Liver (tissue), 9 donors: ENCODE measurements around the gene PARD3. TPM values are rescaled to one million over a fixed set of nuclear protein-coding genes. Genes with fewer than 3 reads are reported as not detected.

Experiments
- DNase-seq: peaks from one replicate; pipeline ENCODE4 v3.0.0-alpha.2; 2017; ENCODE audit warnings: low spot score
- H3K27ac ChIP-seq, 2 donors: one replicate each; pipeline ENCODE4 v1.7.0; 2013; ENCODE audit warnings: inconsistent platforms in 2 of 2, low read length in 2 of 2, control low read depth in 1 of 2, low read depth in 1 of 2, mild to moderate bottlenecking in 1 of 2
- H3K27me3 ChIP-seq, 4 donors: one replicate each; pipeline versions ENCODE4 v1.6.1 to v1.7.0; 2013; ENCODE audit warnings: low read length in 3 of 4, inconsistent platforms in 1 of 4, mild to moderate bottlenecking in 1 of 4, moderate library complexity in 1 of 4; ENCODE audit not compliant: control insufficient read depth in 4 of 4, insufficient read depth in 4 of 4
- H3K36me3 ChIP-seq, 4 donors: one replicate each; pipeline versions ENCODE4 v1.6.1 to v1.7.0; 2013; ENCODE audit warnings: low read length in 3 of 4, mild to moderate bottlenecking in 3 of 4, low read depth in 1 of 4, moderate library complexity in 1 of 4; ENCODE audit not compliant: control insufficient read depth in 4 of 4, insufficient read depth in 3 of 4
- H3K4me1 ChIP-seq, 4 donors: one replicate each; pipeline versions ENCODE4 v1.6.1 to v1.7.0; 2013; ENCODE audit warnings: low read length in 3 of 4, mild to moderate bottlenecking in 3 of 4, moderate library complexity in 1 of 4; ENCODE audit not compliant: control insufficient read depth in 4 of 4, insufficient read depth in 4 of 4
- H3K4me3 ChIP-seq, 3 donors: one replicate each; pipeline versions ENCODE4 v1.6.1 to v1.7.0; 2013; ENCODE audit warnings: low read length in 3 of 3, control low read depth in 1 of 3, low read depth in 1 of 3, mild to moderate bottlenecking in 1 of 3
- H3K9ac ChIP-seq, 2 donors: one replicate each; pipeline ENCODE4 v1.7.0; 2013; ENCODE audit warnings: low read length in 2 of 2, mild to moderate bottlenecking in 2 of 2, moderate library complexity in 2 of 2, control low read depth in 1 of 2, low read depth in 1 of 2
- H3K9me3 ChIP-seq, 4 donors: one replicate each; pipeline versions ENCODE4 v1.6.1 to v1.7.0; 2013; ENCODE audit warnings: low read length in 3 of 4; ENCODE audit not compliant: control insufficient read depth in 4 of 4
- ATF3 ChIP-seq: IDR thresholded peaks from 2 replicates; pipeline ENCODE4 v1.6.1; 2016; ENCODE audit warnings: antibody characterized with exemption
- CTCF ChIP-seq: fragments of 150-350 bp; IDR thresholded peaks from 2 replicates; pipeline ENCODE4 v1.5.1; 2017; ENCODE audit warnings: improper control_type of control experiment, low read depth, low read length; ENCODE audit not compliant: missing input control
- EGR1 ChIP-seq, 2 donors: IDR thresholded peaks; 2 replicates each; pipeline ENCODE4 v1.6.1; 2016 to 2018; ENCODE audit warnings: antibody characterized with exemption in 2 of 2, low read depth in 2 of 2
- FOXA2 ChIP-seq: IDR thresholded peaks from 2 replicates; pipeline ENCODE4 v1.6.1; 2016; ENCODE audit warnings: antibody characterized with exemption
- HNF4A ChIP-seq, 2 donors: conservative IDR thresholded peaks; 2 replicates each; pipeline ENCODE4 v1.6.1; 2016; ENCODE audit warnings: antibody characterized with exemption in 2 of 2, mild to moderate bottlenecking in 2 of 2
- HNF4G ChIP-seq: IDR thresholded peaks from 2 replicates; pipeline ENCODE4 v1.6.1; 2016; ENCODE audit warnings: antibody characterized with exemption
- JUND ChIP-seq, 2 donors: IDR thresholded peaks; 2 replicates each; pipeline ENCODE4 v1.6.1; 2016; ENCODE audit warnings: antibody characterized with exemption in 2 of 2
- NR2F2 ChIP-seq: IDR thresholded peaks from 2 replicates; pipeline ENCODE4 v1.6.1; 2016; ENCODE audit warnings: antibody characterized with exemption
- RAD21 ChIP-seq, 2 donors: IDR thresholded peaks; 2 replicates each; pipeline ENCODE4 v1.6.1; 2016; ENCODE audit warnings: antibody characterized with exemption in 2 of 2, mild to moderate bottlenecking in 2 of 2
- RXRA ChIP-seq, 2 donors: IDR thresholded peaks; 2 replicates each; pipeline ENCODE4 v1.6.1; 2017 to 2018; ENCODE audit warnings: antibody characterized with exemption in 2 of 2, mild to moderate bottlenecking in 1 of 2
- SP1 ChIP-seq: IDR thresholded peaks from 2 replicates; pipeline ENCODE4 v1.6.1; 2018; ENCODE audit warnings: antibody characterized with exemption, mild to moderate bottlenecking
- TAF1 ChIP-seq: conservative IDR thresholded peaks from 2 replicates; pipeline ENCODE4 v1.6.1; 2016; ENCODE audit warnings: antibody characterized with exemption, mild to moderate bottlenecking
- YY1 ChIP-seq: IDR thresholded peaks from 2 replicates; pipeline ENCODE4 v1.6.1; 2016; ENCODE audit warnings: antibody characterized with exemption, mild to moderate bottlenecking
- ZBTB33 ChIP-seq: IDR thresholded peaks from 2 replicates; pipeline ENCODE4 v1.6.1; 2016; ENCODE audit warnings: antibody characterized with exemption
- WGBS: extraction: QIAGEN DNeasy Blood & Tissue Kit; methylation state at CpG from one replicate; pipeline ENCODE4 v1.1.7; 2013; 5-methylcytosine and 5-hydroxymethylcytosine counted together
- polyA plus RNA-seq, 2 donors: library from polyadenylated mRNA; stranded (reverse) in 1 of 2; unstranded in 1 of 2; fragments of 200-250 nt in 1 of 2; fragments of >200 nt in 1 of 2; fragmentation: Nextera tagmentation in 1 of 2; extraction: Ambion mirVana in 1 of 2; gene quantifications; one replicate each; pipeline versions ENCODE4 v1.2.1 to v1.2.3, GENCODE V29; 2013 to 2015
- total RNA-seq, 2 donors: library from RNA; depleted of rRNA; stranded (reverse); fragments of >200 nt; gene quantifications; one replicate each; pipeline ENCODE4 v1.2.3, GENCODE V29; 2014
- donor health status: healthy.
- donor health status: healthy.
- donor health status: healthy.
- donor health status: healthy.
- donor health status: healthy.

Gene PARD3
- total and polyA plus RNA-seq, 4 donors: 12.3 to 43.8 (median 13.5) TPM

GRCh38 chr10:34133406-34133805 is 681.7 kb downstream of the PARD3 start:
- no peaks in the 10 kb centered on the region for H3K27me3 ChIP-seq
- TF ChIP-seq RAD21 (IDR thresholded peaks at IDR 0.05): no peak
- no peak for TF ChIP-seq CTCF
- no peak for TF ChIP-seq HNF4A (conservative IDR thresholded peaks at IDR 0.05)
- no peaks in the 10 kb centered on the region for H3K9me3 ChIP-seq
- no peak overlapping the region for H3K9ac ChIP-seq
- no peak for DNase-seq
- H3K36me3 ChIP-seq: peaks cover 0 to 3% (median 0%) of the 10 kb centered on the region in 4 donors
- no peak overlapping the region for H3K4me3 ChIP-seq
- H3K27ac ChIP-seq: no peak overlapping the region
- 96% methylated on average over 5 of the region's 5 CpGs for WGBS
- peaks cover 0 to 8% (median 4%) of the 10 kb centered on the region in 4 donors for H3K4me1 ChIP-seq

DNA sequence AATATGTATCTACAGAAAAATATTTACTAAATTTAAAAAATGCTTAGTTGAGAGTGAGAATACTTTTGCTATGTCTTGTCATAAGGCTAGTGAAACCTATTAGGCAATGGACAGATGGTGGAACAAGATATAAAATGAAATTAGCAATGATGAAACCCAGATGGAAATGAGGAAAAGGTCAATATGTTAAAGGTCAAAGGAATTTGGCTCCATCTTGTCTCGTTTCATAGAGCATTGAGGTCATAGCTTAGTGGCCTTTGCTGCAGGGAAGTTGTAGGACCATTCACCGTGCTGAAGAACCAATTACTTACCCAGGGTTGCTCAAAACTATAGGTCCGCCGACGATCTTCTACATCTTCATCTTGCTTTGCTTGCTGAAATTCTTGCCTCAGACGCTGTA is 683.9 kb downstream of the PARD3 start:
- WGBS: 73% methylated on average over 6 of the region's 6 CpGs

GRCh38 chr10:34127676-34128075 is 687.4 kb downstream of the PARD3 start:
- TF ChIP-seq EGR1 (IDR thresholded peaks at IDR 0.05; ENCODE audit: low read depth in 2 of 2) (no peak), JUND (IDR thresholded peaks at IDR 0.05) (no peak), TAF1 (no peak)
- WGBS: 100% methylated on average over 1 of the region's 1 CpG
- Histone ChIP-seq H3K27me3 (no peaks in the 10 kb centered on the region), H3K9me3 (no peaks in the 10 kb centered on the region), H3K9ac (no peak overlapping the region), H3K36me3 (peaks cover 0 to 3% (median 1%) of the 10 kb centered on the region in 4 donors), H3K4me3 (no peak overlapping the region), H3K4me1 (peaks cover 0 to 20% (median 9%) of the 10 kb centered on the region in 4 donors), H3K27ac (no peak overlapping the region)
- DNase-seq: no peak

More for the DNA sequence above, 683.9 kb downstream of the PARD3 start:
- no peak for DNase-seq
- TF ChIP-seq RXRA (IDR thresholded peaks at IDR 0.05): peak; percentile 86 to 88
- TF ChIP-seq HNF4A (conservative IDR thresholded peaks at IDR 0.05): peak; percentile 67 to 71
- peak; percentile 96 for TF ChIP-seq NR2F2
- no peak for TF ChIP-seq TAF1
- TF ChIP-seq SP1: peak; percentile 45
- no peak for TF ChIP-seq HNF4G
- peak; percentile 32 to 35 for TF ChIP-seq RAD21 (IDR thresholded peaks at IDR 0.05)
- TF ChIP-seq ZBTB33: no peak
- no peak for TF ChIP-seq JUND (IDR thresholded peaks at IDR 0.05)
- peak; percentile 66 for TF ChIP-seq YY1
- TF ChIP-seq ATF3: peak; percentile 63
- TF ChIP-seq FOXA2: peak; percentile 56
- Histone ChIP-seq H3K36me3 (peaks cover 0 to 3% (median 0%) of the 10 kb centered on the region in 4 donors), H3K4me3 (no peak overlapping the region), H3K9me3 (no peaks in the 10 kb centered on the region), H3K27me3 (no peaks in the 10 kb centered on the region), H3K27ac (no peak overlapping the region), H3K4me1 (peaks cover 0 to 8% (median 4%) of the 10 kb centered on the region in 4 donors), H3K9ac (no peak overlapping the region)
